Stimulated activated CD8-positive, alpha-beta memory T cell treated with anti-CD3 and anti-CD28 coated beads, Interleukin-12 subunit alpha, Interleukin-12 subunit beta, amount 100 ng/mL, for 4 hours (primary cell): Measurements from ENCODE around the gene USP13.

Experiments
- DNase-seq: peaks from one replicate; pipeline ENCODE4 v3.0.0-alpha.2; 2020; ENCODE audit warnings: low read depth

Gene USP13

GRCh38 chr3:179796421-179796820 lies 143.6 kb downstream of the USP13 start:
- no peak for DNase-seq

GRCh38 chr3:179797192-179797591 lies 144.4 kb downstream of the USP13 start:
- no peak for DNase-seq

DNA sequence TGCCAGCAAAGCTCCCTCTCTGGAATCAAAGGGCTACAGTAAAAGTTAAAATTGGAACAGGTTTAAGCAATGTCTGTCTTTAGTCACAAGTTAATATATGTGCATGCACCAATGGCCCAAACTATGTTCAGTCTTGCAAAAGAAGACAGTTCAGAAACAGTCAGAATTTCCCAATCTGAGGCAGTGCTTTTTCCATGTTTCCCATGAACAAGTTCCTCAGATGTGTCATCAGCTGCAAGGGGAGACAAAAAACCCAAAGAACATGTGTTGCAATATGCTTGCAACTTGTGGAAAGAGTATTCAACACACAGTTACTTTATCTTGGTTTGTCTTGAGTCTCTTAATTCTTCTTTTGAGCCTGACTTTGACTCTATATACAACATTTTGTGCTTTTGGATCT lies 148.4 kb downstream of the USP13 start:
- DNase-seq: no peak

GRCh38 chr3:179801856-179802255 lies 149.0 kb downstream of the USP13 start:
- DNase-seq: no peak

DNA sequence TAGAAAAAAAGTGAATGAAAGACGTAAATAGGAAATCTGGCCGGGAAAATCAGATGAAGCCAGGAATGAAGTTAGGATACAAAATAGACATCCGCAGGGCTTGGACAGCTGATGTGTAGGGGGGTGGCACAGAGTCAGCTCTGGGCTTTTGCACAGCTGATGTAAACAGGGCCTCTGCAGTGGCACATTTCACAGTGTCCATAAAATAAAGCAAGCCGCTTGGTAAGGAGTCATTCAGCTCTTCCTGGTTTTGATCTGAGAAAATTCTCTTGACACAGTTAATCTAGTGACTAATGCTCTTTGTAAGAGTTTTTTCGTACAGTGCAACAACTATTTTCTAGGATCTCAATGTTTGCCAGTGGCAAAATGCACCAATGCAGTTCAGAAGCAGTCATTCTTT lies 153.3 kb downstream of the USP13 start:
- no peak for DNase-seq

GRCh38 chr3:179807588-179807987 lies 154.7 kb downstream of the USP13 start:
- no peak for DNase-seq

DNA sequence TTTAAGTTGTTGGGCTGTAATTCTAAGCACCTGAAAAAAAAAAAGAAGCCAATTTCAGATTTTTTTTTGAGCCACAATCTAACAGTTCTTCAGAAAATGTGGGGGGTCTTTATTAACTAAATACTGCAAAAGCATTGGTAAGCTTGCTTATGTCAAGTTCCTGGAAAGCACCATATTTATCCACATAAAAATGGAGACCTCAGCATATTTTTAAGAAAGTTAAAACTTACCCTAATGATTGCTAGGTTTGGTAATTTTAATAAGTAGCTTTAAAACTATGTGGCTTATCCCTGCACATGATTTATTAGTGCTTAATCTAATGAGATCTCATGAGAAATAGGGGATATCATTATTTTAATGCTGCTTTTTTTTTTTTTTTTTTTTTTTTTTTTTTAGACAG lies 156.8 kb downstream of the USP13 start:
- no peak for DNase-seq

DNA sequence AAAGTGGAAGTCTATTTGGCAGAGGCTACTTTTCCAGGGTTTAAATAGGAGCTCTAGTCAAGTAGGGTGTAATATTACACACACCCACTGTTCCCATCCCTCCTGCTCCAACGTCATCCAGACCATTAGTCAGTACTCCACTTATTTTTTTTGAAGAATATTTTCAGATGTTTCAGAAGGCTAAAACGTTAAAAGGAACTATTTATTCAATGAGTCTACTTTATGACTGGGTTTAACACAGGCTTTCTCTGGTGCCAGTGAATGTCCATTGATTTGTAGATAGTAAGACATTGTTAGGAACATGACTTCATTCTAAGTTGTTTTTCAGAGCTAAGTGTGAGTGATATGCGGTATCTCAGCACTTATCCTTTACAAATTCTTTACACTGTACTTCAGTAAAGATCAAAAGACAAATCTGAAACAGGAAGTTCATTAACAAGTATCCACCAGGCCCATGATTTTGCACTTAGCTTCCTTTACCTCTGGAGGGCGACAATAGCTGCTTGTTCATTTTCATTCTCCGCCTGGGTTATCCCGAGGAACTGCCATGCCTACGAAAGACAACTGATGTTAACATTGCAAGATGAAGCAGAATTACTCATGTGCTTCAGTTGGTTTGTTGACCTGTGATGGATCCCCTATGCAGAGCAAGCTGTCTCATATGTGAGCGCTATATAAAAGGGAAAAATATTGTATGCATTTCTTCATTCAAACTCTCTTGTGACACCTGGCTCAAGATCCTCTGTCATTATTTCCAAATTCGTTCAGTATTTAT lies 158.7 kb downstream of the USP13 start:
- DNase-seq: no peak

DNA sequence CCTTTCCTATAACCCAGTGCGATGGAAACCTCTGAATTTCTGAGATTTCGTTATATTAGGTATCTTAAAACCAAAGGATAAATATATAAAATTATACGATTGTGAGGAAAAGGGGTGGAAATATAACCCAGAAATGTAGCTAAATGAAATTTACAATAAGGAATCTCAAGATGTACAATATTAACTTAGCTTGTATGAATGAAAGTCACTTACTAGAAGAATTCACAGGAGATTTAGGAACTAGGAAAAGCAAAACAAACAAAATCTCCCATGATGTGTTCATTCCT lies 159.2 kb downstream of the USP13 start:
- DNase-seq: no peak

DNA sequence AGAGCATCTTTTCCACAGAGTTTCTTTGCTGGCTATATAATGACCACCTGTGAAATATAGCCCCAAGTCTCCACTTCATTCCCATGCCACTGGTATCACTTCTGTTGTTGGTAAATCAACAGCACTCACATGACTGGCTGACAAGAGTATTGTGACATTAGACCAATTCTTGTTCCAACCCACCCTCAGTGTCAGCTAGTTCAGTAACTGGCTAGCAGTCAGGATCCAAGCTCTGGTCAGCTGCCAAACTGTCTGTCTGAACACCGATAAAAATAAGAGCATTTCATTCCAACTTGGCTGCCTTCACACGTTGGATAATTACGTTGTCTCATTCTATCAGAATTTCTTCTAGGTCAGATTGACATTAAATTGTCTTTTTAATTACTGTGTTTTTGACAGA lies 166.5 kb downstream of the USP13 start:
- no peak for DNase-seq

GRCh38 chr3:179822296-179822695 lies 169.5 kb downstream of the USP13 start:
- DNase-seq: no peak

- no peak for DNase-seq
Measured at GRCh38 chr3:179825527-179826246, 172.8 kb downstream of the USP13 start.

- DNase-seq: no peak
Measured at GRCh38 chr3:179826247-179826637, 173.4 kb downstream of the USP13 start.

DNA sequence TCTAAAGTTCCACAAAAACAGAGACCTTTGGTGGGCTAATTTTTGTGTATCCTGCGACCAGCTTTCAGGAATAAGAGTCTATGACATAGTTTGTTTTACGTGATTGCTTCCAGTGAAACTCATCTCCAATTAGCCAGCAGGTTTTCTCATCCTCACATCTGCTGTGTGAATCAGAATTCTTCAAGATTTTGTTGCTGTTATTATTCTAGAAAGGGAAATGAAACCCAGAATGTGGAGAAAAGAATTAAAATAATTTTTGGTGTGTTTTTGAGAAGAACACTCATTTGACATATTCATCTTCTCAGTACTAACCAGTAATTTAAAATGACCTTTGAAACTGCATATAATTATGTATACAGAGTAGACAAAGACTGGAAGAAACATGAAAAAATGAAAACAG lies 175.9 kb downstream of the USP13 start:
- no peak for DNase-seq

DNA sequence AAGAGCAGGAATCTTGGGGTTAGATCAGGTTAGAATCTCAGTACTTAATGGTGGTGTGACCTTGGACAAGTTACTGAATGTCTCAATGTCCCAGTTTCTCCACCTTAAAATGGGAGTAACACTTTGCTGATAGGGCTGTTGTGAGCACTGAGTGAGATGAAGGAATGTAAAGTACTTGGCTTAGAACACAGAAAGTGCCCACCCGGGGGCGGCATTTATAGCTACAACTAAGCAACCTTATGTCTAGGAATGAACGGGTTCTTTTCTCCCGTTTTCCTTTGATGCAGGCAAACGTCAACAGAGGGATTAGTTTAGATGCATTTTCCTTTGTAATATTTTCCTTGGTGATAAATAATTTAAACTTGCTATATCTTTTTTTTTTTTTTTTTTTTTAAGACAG lies 176.6 kb downstream of the USP13 start:
- no peak for DNase-seq

DNA sequence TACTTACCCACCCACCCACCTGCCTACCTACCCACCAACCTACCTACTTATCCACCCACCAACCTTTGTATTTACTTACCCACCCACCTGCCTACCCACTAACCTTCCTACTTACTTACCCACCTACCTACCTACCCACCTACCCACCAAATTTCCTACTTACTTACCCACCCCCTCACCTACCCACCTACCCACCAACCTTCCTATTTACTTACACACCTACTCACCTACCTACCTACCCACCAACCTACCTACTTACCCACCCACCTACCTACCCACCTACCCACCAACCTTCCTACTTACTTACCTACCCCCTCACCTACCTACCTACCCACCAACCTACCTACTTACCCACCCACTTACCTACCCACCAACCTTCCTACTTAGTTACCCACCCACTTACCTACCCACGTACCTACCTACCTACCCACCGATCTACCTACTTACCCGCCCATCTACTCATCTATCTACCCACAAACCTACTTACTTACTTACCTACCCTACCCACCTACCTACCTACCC lies 179.6 kb downstream of the USP13 start:
- no peak for DNase-seq

- DNase-seq: no peak
Measured at GRCh38 chr3:179833294-179833693, 180.5 kb downstream of the USP13 start.

DNA sequence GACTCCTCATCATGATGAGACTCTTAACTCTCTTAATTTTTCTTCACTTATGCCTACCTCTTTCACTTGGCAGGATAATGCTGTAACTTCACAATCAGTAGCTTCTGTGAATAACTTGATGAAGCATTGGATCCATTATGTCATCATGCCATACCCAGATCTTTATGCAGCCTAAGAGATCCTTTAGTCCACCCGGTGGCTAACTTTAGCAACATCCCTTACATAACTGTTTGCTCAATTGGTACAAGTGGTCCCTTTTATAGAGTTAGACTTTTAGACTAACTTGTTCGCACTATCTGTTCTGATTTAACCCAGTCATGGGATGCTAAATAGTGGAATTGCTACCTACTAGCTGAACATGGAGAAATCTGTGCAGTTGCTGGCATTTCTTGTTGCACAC lies 184.5 kb downstream of the USP13 start:
- no peak for DNase-seq
